H9 (cell line): ENCODE results near the gene CD72. TPM values are rescaled to one million over a fixed set of nuclear protein-coding genes. Genes with fewer than 3 reads are reported as not detected.

Experiments used
- DNase-seq: peaks from one replicate; pipeline ENCODE4 v3.0.0-alpha.2; 2017
- H2AFZ ChIP-seq: one replicate; pipeline ENCODE4 v1.6.1; 2013; ENCODE audit warnings: mild to moderate bottlenecking, low read length, control low read depth, moderate library complexity
- H2AK5ac ChIP-seq: 2 replicates; pipeline ENCODE4 v1.6.1; 2013; ENCODE audit warnings: low read length, control low read depth, mixed read lengths; ENCODE audit not compliant: insufficient read length
- H2BK120ac ChIP-seq: one replicate; pipeline ENCODE4 v1.6.1; 2013; ENCODE audit warnings: low read depth, mild to moderate bottlenecking, low read length, control low read depth, inconsistent platforms; ENCODE audit not compliant: poor library complexity, severe bottlenecking
- H2BK12ac ChIP-seq: 2 replicates; pipeline ENCODE4 v1.6.1; 2013; ENCODE audit warnings: low read length, control low read depth, mixed read lengths, low read depth; ENCODE audit not compliant: insufficient read length
- H2BK15ac ChIP-seq: 2 replicates; pipeline ENCODE4 v1.6.1; 2013; ENCODE audit warnings: low read depth, low read length, control low read depth
- H2BK20ac ChIP-seq: one replicate; pipeline ENCODE4 v1.6.1; 2013; ENCODE audit warnings: low read depth, mild to moderate bottlenecking, low read length, control low read depth, inconsistent platforms; ENCODE audit not compliant: poor library complexity, severe bottlenecking
- H2BK5ac ChIP-seq: 2 replicates; pipeline ENCODE4 v1.6.1; 2013; ENCODE audit warnings: low read length, control low read depth, mixed read lengths; ENCODE audit not compliant: insufficient read length
- H3K14ac ChIP-seq: 2 replicates; pipeline ENCODE4 v1.6.1; 2013; ENCODE audit warnings: low read length, control low read depth; ENCODE audit not compliant: insufficient read depth
- H3K18ac ChIP-seq: 2 replicates; pipeline ENCODE4 v1.6.1; 2013; ENCODE audit warnings: low read depth, mild to moderate bottlenecking, mixed read lengths, low read length, control low read depth; ENCODE audit not compliant: insufficient read length
- H3K23ac ChIP-seq: 2 replicates; pipeline ENCODE4 v1.6.1; 2013; ENCODE audit warnings: low read length, control low read depth, mixed read lengths, low read depth; ENCODE audit not compliant: insufficient read length
- H3K23me2 ChIP-seq: 2 replicates; pipeline ENCODE4 v1.6.1; 2013; ENCODE audit warnings: low read depth, mild to moderate bottlenecking, mixed read lengths, low read length, control low read depth; ENCODE audit not compliant: insufficient read length, poor library complexity, severe bottlenecking
- H3K27ac ChIP-seq: 2 replicates; pipeline ENCODE4 v1.5.1; 2013; ENCODE audit warnings: low read length, control low read depth, mixed read lengths, low read depth; ENCODE audit not compliant: insufficient read length
- H3K27me3 ChIP-seq: 2 replicates; pipeline ENCODE4 v1.6.1; 2013; ENCODE audit warnings: low read length, control low read depth, inconsistent platforms; ENCODE audit not compliant: insufficient read depth
- H3K4ac ChIP-seq: 2 replicates; pipeline ENCODE4 v1.6.1; 2013; ENCODE audit warnings: low read depth, mild to moderate bottlenecking, control low read depth, inconsistent platforms, low read length, moderate library complexity
- H3K4me1 ChIP-seq: 2 replicates; pipeline ENCODE4 v1.6.1; 2013; ENCODE audit warnings: low read length, control low read depth, inconsistent platforms; ENCODE audit not compliant: insufficient read depth
- H3K4me2 ChIP-seq: 2 replicates; pipeline ENCODE4 v1.6.1; 2013; ENCODE audit warnings: low read length, control low read depth, mixed read lengths; ENCODE audit not compliant: insufficient read length, insufficient read depth
- H3K56ac ChIP-seq: 2 replicates; pipeline ENCODE4 v1.6.1; 2013; ENCODE audit warnings: low read depth, mild to moderate bottlenecking, mixed read lengths, low read length, control low read depth; ENCODE audit not compliant: insufficient read length
- H3K79me1 ChIP-seq: 2 replicates; pipeline ENCODE4 v1.6.1; 2013; ENCODE audit warnings: low read depth, mild to moderate bottlenecking, moderate library complexity, low read length, control low read depth, inconsistent platforms; ENCODE audit not compliant: insufficient read depth, poor library complexity, severe bottlenecking
- H3K79me2 ChIP-seq: 2 replicates; pipeline ENCODE4 v1.6.1; 2013; ENCODE audit warnings: low read length, control low read depth, inconsistent platforms; ENCODE audit not compliant: insufficient read depth
- H3K9ac ChIP-seq: 2 replicates; pipeline ENCODE4 v1.6.1; 2013; ENCODE audit warnings: low read length, control low read depth, mixed read lengths; ENCODE audit not compliant: insufficient read length; ENCODE audit errors: extremely low read depth
- H3K9me3 ChIP-seq: one replicate; pipeline ENCODE4 v1.6.1; 2013; ENCODE audit warnings: low read depth, low read length, inconsistent platforms; ENCODE audit not compliant: control insufficient read depth
- H3T11ph ChIP-seq: one replicate; pipeline ENCODE4 v1.6.1; 2013; ENCODE audit warnings: mild to moderate bottlenecking, low read length, control low read depth, inconsistent platforms
- H4K20me1 ChIP-seq: one replicate; pipeline ENCODE4 v1.6.1; 2013; ENCODE audit not compliant: control insufficient read depth, insufficient read length, insufficient read depth
- H4K5ac ChIP-seq: 2 replicates; pipeline ENCODE4 v1.6.1; 2013; ENCODE audit warnings: low read depth, mild to moderate bottlenecking, mixed read lengths, low read length, control low read depth; ENCODE audit not compliant: insufficient read length
- H4K8ac ChIP-seq: replicated peaks from 2 replicates; pipeline ENCODE4 v1.6.1; 2013; ENCODE audit warnings: low read length, control low read depth, mixed read lengths, low read depth; ENCODE audit not compliant: insufficient read length
- H4K91ac ChIP-seq: 2 replicates; pipeline ENCODE4 v1.6.1; 2013; ENCODE audit warnings: low read depth, mild to moderate bottlenecking, moderate library complexity, mixed read lengths, low read length, control low read depth; ENCODE audit not compliant: insufficient read length
- H3K27ac Mint-ChIP-seq, 3 experiments: 2 replicates in 2 of 3; 3 replicates in 1 of 3; pipeline ENCODE4 v1.8.0; 2020 to 2021; ENCODE audit warnings: mixed read lengths in 3 of 3, mild to moderate bottlenecking in 1 of 3, moderate library complexity in 1 of 3
- H3K27me3 Mint-ChIP-seq: 2 replicates; pipeline ENCODE4 v1.8.0; 2021; ENCODE audit warnings: low read depth, mild to moderate bottlenecking, moderate library complexity, mixed read lengths
- H3K36me3 Mint-ChIP-seq, 3 experiments: 2 replicates in 2 of 3; 3 replicates in 1 of 3; pipeline ENCODE4 v1.8.0; 2020 to 2021; ENCODE audit warnings: low read depth in 3 of 3, mixed read lengths in 3 of 3; ENCODE audit not compliant: insufficient read depth in 1 of 3
- H3K4me1 Mint-ChIP-seq, 2 experiments: 2 replicates each; pipeline ENCODE4 v1.8.0; 2020; ENCODE audit warnings: mixed read lengths in 2 of 2
- H3K4me3 Mint-ChIP-seq, 2 experiments: 2 replicates in 1 of 2; 3 replicates in 1 of 2; pipeline ENCODE4 v1.8.0; 2020 to 2021; ENCODE audit warnings: mild to moderate bottlenecking in 2 of 2, mixed read lengths in 2 of 2, moderate library complexity in 1 of 2
- H3K9me3 Mint-ChIP-seq, 2 experiments: 2 replicates in 1 of 2; 3 replicates in 1 of 2; pipeline ENCODE4 v1.8.0; 2020; ENCODE audit warnings: mild to moderate bottlenecking in 2 of 2, mixed read lengths in 2 of 2, moderate library complexity in 1 of 2
- CTCF ChIP-seq: fragments of 200-600 bp; sonication (generic); conservative IDR thresholded peaks from 3 replicates; pipeline ENCODE4 v1.8.0; 2021; ENCODE audit warnings: antibody characterized with exemption, mild to moderate bottlenecking
- WGBS: extraction: QIAGEN DNeasy Blood & Tissue Kit; methylation state at CpG from one replicate; pipeline ENCODE4 v1.1.7; 2013; ENCODE audit warnings: missing lambda C conversion rate, low lambda C conversion rate, mixed read lengths; ENCODE audit not compliant: insufficient read length; ENCODE audit errors: extremely low coverage; 5-methylcytosine and 5-hydroxymethylcytosine counted together
- total RNA-seq: library from RNA; stranded (reverse); gene quantifications from 2 replicates; pipeline ENCODE4 v1.2.1, GENCODE V29; 2021

Gene CD72
- total RNA-seq, 1 experiment from 2014 or later: 3.9 TPM

- Histone ChIP-seq H2BK12ac (no peak overlapping the region), H3K14ac (no peak overlapping the region), H3K79me2 (no peaks in the 10 kb centered on the region), H4K91ac (no peak overlapping the region), H3K4me1 (no peaks in the 10 kb centered on the region; the same call in 1 of the 2 replicates), H3K23ac (no peak overlapping the region), H3K4me2 (no peak overlapping the region), H3K9me3 (no peaks in the 10 kb centered on the region), H3K56ac (no peak overlapping the region), H3K18ac (no peak overlapping the region), H3K4ac (no peak overlapping the region), H2BK120ac (no peak overlapping the region), H4K20me1 (no peaks in the 10 kb centered on the region), H2AK5ac (no peak overlapping the region), H3K79me1 (no peaks in the 10 kb centered on the region), H4K5ac (no peak overlapping the region), H2BK20ac (no peak overlapping the region), H3K9ac (no peak overlapping the region), H3K27ac (no peak overlapping the region), H4K8ac (no peak overlapping the region), H3T11ph (no peak overlapping the region), H3K23me2 (no peaks in the 10 kb centered on the region), H2BK5ac (no peak overlapping the region), H2AFZ (no peak overlapping the region), H2BK15ac (no peak overlapping the region), H3K27me3 (no peaks in the 10 kb centered on the region)
- Mint-ChIP-seq H3K4me1 (peaks cover 23 to 26% of the 10 kb centered on the region in 2 experiments), H3K9me3 (peaks cover 21 to 26% of the 10 kb centered on the region in 2 experiments), H3K36me3 (peaks cover 19 to 28% (median 20%) of the 10 kb centered on the region in 3 experiments), H3K27me3 (peaks cover 1% of the 10 kb centered on the region; the same call in 1 of the 2 replicates), H3K4me3 (no peak overlapping the region), H3K27ac (no peak overlapping the region)
- WGBS: no CpG with 5 or more reads among the region's 1 CpG
- no peak for TF ChIP-seq CTCF
- DNase-seq: no peak
These were observed 39.1 kb downstream of the CD72 start for GRCh38 chr9:35579130-35579529.
